GM12874 (cell line): Measurements from ENCODE around the gene TRIM7.

ENCODE experiments used
- CTCF ChIP-seq: IDR thresholded peaks from 2 replicates; pipeline ENCODE4 v1.5.1; 2011; ENCODE audit warnings: low read depth, mild to moderate bottlenecking, control low read depth, low read length, moderate library complexity; ENCODE audit not compliant: insufficient read depth

The TRIM7 gene

DNA sequence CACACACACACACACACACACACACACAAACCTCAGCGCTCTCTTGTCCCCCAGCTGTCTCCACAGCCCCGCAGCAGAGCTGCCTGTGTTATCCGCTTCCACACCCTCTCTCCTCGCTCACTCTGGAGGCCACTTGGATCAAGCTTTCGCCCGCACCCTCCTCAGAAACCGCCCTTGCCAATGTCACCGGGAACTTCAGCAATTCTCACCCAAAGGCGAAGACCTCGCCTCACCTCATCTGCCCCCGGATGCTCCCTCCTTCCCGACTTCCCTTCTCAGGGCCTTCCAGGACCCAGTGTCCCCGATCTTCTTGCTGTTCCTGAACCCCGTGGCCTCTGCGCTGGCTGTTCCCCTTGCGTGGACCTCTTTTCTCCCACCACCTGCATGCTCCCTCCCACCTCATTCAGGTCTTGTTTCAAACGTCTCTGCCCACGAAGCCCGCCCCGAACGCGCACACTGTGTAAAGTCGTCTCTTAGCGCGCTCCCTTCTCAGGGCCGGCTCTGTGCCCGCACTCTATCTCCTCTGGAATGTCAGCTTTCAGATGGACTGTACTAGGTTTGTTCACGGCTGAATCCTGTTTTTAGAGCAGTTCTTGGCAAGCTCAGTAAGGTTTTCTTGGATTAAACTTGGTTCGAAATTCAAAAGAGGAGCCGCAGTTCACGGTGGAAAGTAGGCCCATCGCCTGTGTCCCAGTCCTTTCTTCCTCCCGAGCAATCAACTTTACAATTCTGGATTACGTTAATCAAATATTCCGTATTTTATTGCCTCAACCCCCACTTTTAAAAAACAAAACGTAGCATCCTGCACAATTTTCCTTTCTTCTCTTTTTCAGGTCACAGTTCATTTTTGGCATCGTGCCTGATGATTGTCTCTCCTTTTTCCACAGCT lies 1.0 kb upstream of the TRIM7 start:
- TF ChIP-seq CTCF, result no peak

GRCh38 chr5:181204113-181204825 lies 727 bp downstream of the TRIM7 start:
- TF ChIP-seq CTCF, result no peak

GRCh38 chr5:181203777-181204112 lies 1.3 kb downstream of the TRIM7 start:
- no peak for TF ChIP-seq CTCF

DNA sequence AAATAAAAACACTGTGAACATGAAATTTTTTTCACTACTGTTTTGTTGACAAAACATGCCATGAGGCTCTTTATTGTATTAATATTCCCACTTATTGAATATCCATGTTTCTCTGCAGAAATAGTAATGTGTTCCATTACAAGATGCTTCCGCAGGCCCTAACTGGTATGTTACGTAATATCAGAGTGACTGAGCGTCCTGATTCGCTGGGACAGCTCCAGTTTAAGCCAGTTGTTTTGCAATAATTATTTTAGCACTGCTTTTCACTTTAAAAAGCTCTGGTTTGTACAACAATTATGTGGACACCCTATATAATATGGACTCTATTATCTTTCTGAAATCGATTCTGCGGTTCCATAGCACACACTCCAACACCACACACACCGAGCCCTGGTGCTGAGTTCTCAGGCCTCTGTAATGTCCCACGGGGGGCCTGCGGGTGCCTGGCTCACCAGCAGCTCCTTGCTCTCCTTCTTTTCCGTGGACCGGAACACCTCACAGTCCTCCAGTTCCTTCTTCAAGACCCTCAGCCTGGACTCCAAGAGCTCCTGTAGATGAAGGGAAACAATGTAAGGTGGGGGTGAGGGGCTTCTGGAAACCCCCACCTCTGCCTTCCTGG lies 1.8 kb downstream of the TRIM7 start:
- TF ChIP-seq CTCF, result no peak

DNA sequence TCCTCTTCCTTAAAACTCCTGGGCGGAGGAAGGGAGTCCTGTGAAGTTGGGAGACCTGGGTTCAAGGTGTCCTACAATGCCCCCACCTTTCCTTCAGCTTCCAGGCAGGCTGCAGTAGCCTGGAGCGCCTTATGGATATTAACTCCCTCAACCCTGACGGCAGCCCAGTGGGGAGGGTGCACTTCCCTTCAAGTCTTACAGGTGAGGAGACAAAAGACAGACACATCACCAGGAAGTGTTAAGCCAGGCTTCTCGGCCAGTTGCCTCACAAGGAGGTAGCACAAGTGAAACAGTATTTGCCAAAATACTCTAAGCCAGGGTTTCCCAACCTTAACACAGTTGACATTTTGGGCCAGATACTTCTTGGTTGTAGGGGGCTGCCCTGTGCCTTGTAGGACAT lies 4.2 kb downstream of the TRIM7 start:
- no peak for TF ChIP-seq CTCF

DNA sequence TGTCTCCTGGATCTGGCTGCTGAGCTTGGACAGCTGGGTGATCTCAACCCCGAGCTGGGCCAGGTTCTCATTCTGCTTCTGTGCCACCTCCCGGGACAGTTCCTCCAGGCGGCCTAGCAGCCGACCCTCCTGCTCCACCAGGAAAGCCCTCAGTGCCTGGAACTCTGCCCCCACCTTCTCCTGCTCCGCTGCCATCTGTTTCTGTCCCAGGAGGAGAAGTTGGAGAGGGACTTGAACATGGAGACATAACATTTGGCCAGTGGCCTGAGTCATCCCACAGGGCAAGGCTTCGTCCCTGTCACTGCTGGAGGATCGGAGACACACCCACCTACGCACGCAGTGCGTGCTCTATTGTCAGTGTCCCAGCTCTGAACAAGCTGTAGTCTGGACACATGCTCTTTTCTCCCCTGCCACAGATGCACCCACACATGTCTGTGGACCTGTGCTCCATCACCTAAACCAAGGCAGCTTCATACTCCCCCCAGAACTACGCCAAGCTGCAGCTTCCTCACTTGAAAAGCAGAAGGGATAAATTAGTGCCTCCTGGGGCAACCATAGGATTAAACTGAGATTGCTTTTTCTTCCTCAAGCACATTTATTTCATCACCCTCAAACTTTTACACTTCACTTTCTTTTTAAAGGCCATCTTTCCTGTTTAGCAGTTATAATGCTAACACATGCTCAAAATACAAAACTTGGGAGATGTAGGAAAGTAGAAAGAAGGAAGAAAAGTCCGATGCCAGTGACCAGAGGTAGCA lies 4.9 kb downstream of the TRIM7 start:
- TF ChIP-seq CTCF, result no peak
